GM23248 (cell line): ENCODE measurements around the gene SLC15A5. TPM values are rescaled to one million over a fixed set of nuclear protein-coding genes. Genes with fewer than 3 reads are reported as not detected.
A peak's percentile ranks its signal among the peaks of the same experiment; 100 is the strongest.

Experiments
- DNase-seq: peaks from one replicate; pipeline ENCODE4 v3.0.0-alpha.2; 2015
- H2AFZ ChIP-seq: fragments of 200-600 bp; sonication (generic); 2 replicates; pipeline ENCODE4 v1.6.1; 2016; ENCODE audit warnings: antibody characterized with exemption
- H3F3A ChIP-seq: fragments of 200-600 bp; sonication (generic); 2 replicates; pipeline ENCODE4 v1.6.1; 2016; ENCODE audit warnings: mild to moderate bottlenecking, antibody characterized with exemption, mixed run types; ENCODE audit not compliant: insufficient read depth
- H3K27ac ChIP-seq: fragments of 200-600 bp; sonication (generic); 2 replicates; pipeline ENCODE4 v1.5.1; 2016; ENCODE audit warnings: mild to moderate bottlenecking
- H3K27me3 ChIP-seq: fragments of 200-600 bp; sonication (generic); replicated peaks from 2 replicates; pipeline ENCODE4 v1.6.1; 2016; ENCODE audit warnings: mild to moderate bottlenecking; ENCODE audit not compliant: insufficient read depth
- H3K36me3 ChIP-seq: fragments of 200-600 bp; sonication (generic); 2 replicates; pipeline ENCODE4 v1.6.1; 2016; ENCODE audit warnings: low read depth, mild to moderate bottlenecking
- H3K4me1 ChIP-seq: fragments of 200-600 bp; sonication (generic); 2 replicates; pipeline ENCODE4 v1.6.1; 2016; ENCODE audit warnings: mild to moderate bottlenecking; ENCODE audit not compliant: insufficient read depth
- H3K4me2 ChIP-seq: fragments of 200-600 bp; sonication (generic); one replicate; pipeline ENCODE4 v1.6.1; 2016; ENCODE audit warnings: mild to moderate bottlenecking; ENCODE audit not compliant: unreplicated experiment
- H3K4me3 ChIP-seq: fragments of 200-600 bp; sonication (generic); 2 replicates; pipeline ENCODE4 v1.5.1; 2016; ENCODE audit warnings: mild to moderate bottlenecking
- H3K79me2 ChIP-seq: fragments of 200-600 bp; sonication (generic); 2 replicates; pipeline ENCODE4 v1.6.1; 2016; ENCODE audit warnings: mild to moderate bottlenecking; ENCODE audit not compliant: insufficient read depth
- H3K9ac ChIP-seq: fragments of 200-600 bp; sonication (generic); 2 replicates; pipeline ENCODE4 v1.6.1; 2016; ENCODE audit warnings: mild to moderate bottlenecking
- H3K9me2 ChIP-seq: fragments of 200-600 bp; sonication (generic); 2 replicates; pipeline ENCODE4 v1.6.1; 2016; ENCODE audit warnings: mixed run types, mild to moderate bottlenecking, moderate library complexity; ENCODE audit not compliant: insufficient read depth
- H3K9me3 ChIP-seq: fragments of 200-600 bp; sonication (generic); one replicate; pipeline ENCODE4 v1.6.1; 2017; ENCODE audit warnings: low read depth
- H4K20me1 ChIP-seq: fragments of 200-600 bp; sonication (generic); 2 replicates; pipeline ENCODE4 v1.6.0; 2016; ENCODE audit not compliant: insufficient read depth
- EZH2 ChIP-seq: fragments of 200-600 bp; sonication (generic); IDR thresholded peaks from 2 replicates; pipeline ENCODE4 v1.6.1; 2018; ENCODE audit warnings: antibody characterized with exemption, mild to moderate bottlenecking; ENCODE audit not compliant: insufficient read depth, poor library complexity, severe bottlenecking
- EZH2phosphoT487 ChIP-seq: fragments of 200-600 bp; sonication (generic); IDR thresholded peaks from 2 replicates; pipeline ENCODE4 v1.6.1; 2018; ENCODE audit warnings: antibody characterized with exemption, moderate library complexity, mild to moderate bottlenecking, low read depth; ENCODE audit not compliant: insufficient read depth
- WGBS, 2 experiments: methylation state at CpG; one replicate each; pipeline ENCODE4 v1.1.6; 2015 to 2017; ENCODE audit warnings: low lambda C conversion rate in 2 of 2, low coverage in 1 of 2; ENCODE audit errors: missing lambda C conversion rate in 2 of 2; 5-methylcytosine and 5-hydroxymethylcytosine counted together
- in situ Hi-C: fragments of 300-500 bp; cut with MboI; formaldehyde crosslinking; loops from 2 replicates; pipeline ENCODE4 v1.15.0; 2020
- polyA plus RNA-seq: library from polyadenylated mRNA; unstranded; fragments of >200 nt; fragmentation: Nextera tagmentation; extraction: Ambion mirVana; gene quantifications from 2 replicates; pipeline ENCODE4 v1.2.1, GENCODE V29; 2016
- total RNA-seq: library from RNA; depleted of rRNA; stranded (reverse); fragments of >200 nt; shearing (Covaris generic); gene quantifications from 2 replicates; pipeline ENCODE4 v1.2.3, GENCODE V29; 2014

SLC15A5 gene
- total and polyA plus RNA-seq, 2 experiments from 2014 or later, result not detected

GRCh38 chr12:16229676-16230075 lies 47.8 kb downstream of the SLC15A5 start:
- Histone ChIP-seq H4K20me1 (no peaks in the 10 kb centered on the region), H2AFZ (no peak overlapping the region), H3K4me3 (no peak overlapping the region), H3K4me1 (no peaks in the 10 kb centered on the region), H3K27ac (no peak overlapping the region), H3K27me3 (no peaks in the 10 kb centered on the region), H3K4me2 (no peak overlapping the region), H3K79me2 (no peaks in the 10 kb centered on the region), H3F3A (no peaks in the 10 kb centered on the region), H3K9me3 (no peaks in the 10 kb centered on the region), H3K9ac (no peak overlapping the region), H3K9me2 (no peaks in the 10 kb centered on the region), H3K36me3 (no peaks in the 10 kb centered on the region)
- DNase-seq, result peak; percentile 14
- in situ Hi-C loops, result no loop called here
- TF ChIP-seq EZH2phosphoT487 (no peak), EZH2 (no peak)
- WGBS, 2 experiments, result 6 to 12% methylated on average over 1 of the region's 1 CpG

GRCh38 chr12:16228067-16228466 lies 49.4 kb downstream of the SLC15A5 start:
- no peaks in the 10 kb centered on the region for H3K27me3 ChIP-seq
- no peak overlapping the region for H3K4me2 ChIP-seq
- no peaks in the 10 kb centered on the region for H3K79me2 ChIP-seq
- no peaks in the 10 kb centered on the region for H4K20me1 ChIP-seq
- no peak for TF ChIP-seq EZH2
- TF ChIP-seq EZH2phosphoT487, result no peak
- H3K4me3 ChIP-seq, result no peak overlapping the region
- in situ Hi-C loops, result no loop called here
- H3K9me2 ChIP-seq, result no peaks in the 10 kb centered on the region
- H3K27ac ChIP-seq, result no peak overlapping the region
- H3K9ac ChIP-seq, result no peak overlapping the region
- H3K9me3 ChIP-seq, result no peaks in the 10 kb centered on the region
- peak; percentile 34 for DNase-seq
- WGBS, 2 experiments, result 50 to 59% methylated on average over 2 of the region's 2 CpGs
- H2AFZ ChIP-seq, result no peak overlapping the region
- H3K4me1 ChIP-seq, result no peaks in the 10 kb centered on the region
- no peaks in the 10 kb centered on the region for H3F3A ChIP-seq
- H3K36me3 ChIP-seq, result no peaks in the 10 kb centered on the region

GRCh38 chr12:16225692-16226091 lies 51.8 kb downstream of the SLC15A5 start:
- H3K9ac ChIP-seq, result no peak overlapping the region
- H3K9me2 ChIP-seq, result no peaks in the 10 kb centered on the region
- H3K4me2 ChIP-seq, result no peak overlapping the region
- WGBS, 2 experiments, result 43% methylated on average over 4 of the region's 4 CpGs
- no peaks in the 10 kb centered on the region for H3K36me3 ChIP-seq
- no peaks in the 10 kb centered on the region for H3K27me3 ChIP-seq
- no peak overlapping the region for H2AFZ ChIP-seq
- H4K20me1 ChIP-seq, result no peaks in the 10 kb centered on the region
- H3K9me3 ChIP-seq, result no peaks in the 10 kb centered on the region
- H3K4me1 ChIP-seq, result no peaks in the 10 kb centered on the region
- TF ChIP-seq EZH2phosphoT487, result no peak
- TF ChIP-seq EZH2, result no peak
- no peak overlapping the region for H3K4me3 ChIP-seq
- H3K79me2 ChIP-seq, result no peaks in the 10 kb centered on the region
- in situ Hi-C loops, result no loop called here
- no peaks in the 10 kb centered on the region for H3F3A ChIP-seq
- no peak for DNase-seq
- no peak overlapping the region for H3K27ac ChIP-seq

GRCh38 chr12:16224196-16224595 lies 53.3 kb downstream of the SLC15A5 start:
- no peak overlapping the region for H3K27ac ChIP-seq
- no peak overlapping the region for H3K4me2 ChIP-seq
- H2AFZ ChIP-seq, result no peak overlapping the region
- TF ChIP-seq EZH2 (no peak), EZH2phosphoT487 (no peak)
- H3F3A ChIP-seq, result no peaks in the 10 kb centered on the region
- H3K36me3 ChIP-seq, result no peaks in the 10 kb centered on the region
- H4K20me1 ChIP-seq, result no peaks in the 10 kb centered on the region
- in situ Hi-C loops, result no loop called here
- H3K9me2 ChIP-seq, result no peaks in the 10 kb centered on the region
- no peaks in the 10 kb centered on the region for H3K27me3 ChIP-seq
- H3K79me2 ChIP-seq, result no peaks in the 10 kb centered on the region
- H3K9me3 ChIP-seq, result no peaks in the 10 kb centered on the region
- no peak overlapping the region for H3K9ac ChIP-seq
- no peak overlapping the region for H3K4me3 ChIP-seq
- 64 to 73% methylated on average over 3 of the region's 3 CpGs for WGBS, 2 experiments
- no peak for DNase-seq
- H3K4me1 ChIP-seq, result no peaks in the 10 kb centered on the region

GRCh38 chr12:16221776-16222175 lies 55.7 kb downstream of the SLC15A5 start:
- no peaks in the 10 kb centered on the region for H3K4me1 ChIP-seq
- no peaks in the 10 kb centered on the region for H3K27me3 ChIP-seq
- TF ChIP-seq EZH2phosphoT487 (no peak), EZH2 (no peak)
- H3K4me2 ChIP-seq, result no peak overlapping the region
- in situ Hi-C loops, result no loop called here
- H3K36me3 ChIP-seq, result no peaks in the 10 kb centered on the region
- WGBS, 2 experiments, result 69 to 81% methylated on average over 2 of the region's 2 CpGs
- no peaks in the 10 kb centered on the region for H3F3A ChIP-seq
- H2AFZ ChIP-seq, result no peak overlapping the region
- H3K27ac ChIP-seq, result no peak overlapping the region
- H3K4me3 ChIP-seq, result no peak overlapping the region
- H3K9ac ChIP-seq, result no peak overlapping the region
- no peaks in the 10 kb centered on the region for H4K20me1 ChIP-seq
- DNase-seq, result no peak
- no peaks in the 10 kb centered on the region for H3K9me3 ChIP-seq
- H3K9me2 ChIP-seq, result no peaks in the 10 kb centered on the region
- H3K79me2 ChIP-seq, result no peaks in the 10 kb centered on the region
